ENCODE results near the gene ANO7.

DNA sequence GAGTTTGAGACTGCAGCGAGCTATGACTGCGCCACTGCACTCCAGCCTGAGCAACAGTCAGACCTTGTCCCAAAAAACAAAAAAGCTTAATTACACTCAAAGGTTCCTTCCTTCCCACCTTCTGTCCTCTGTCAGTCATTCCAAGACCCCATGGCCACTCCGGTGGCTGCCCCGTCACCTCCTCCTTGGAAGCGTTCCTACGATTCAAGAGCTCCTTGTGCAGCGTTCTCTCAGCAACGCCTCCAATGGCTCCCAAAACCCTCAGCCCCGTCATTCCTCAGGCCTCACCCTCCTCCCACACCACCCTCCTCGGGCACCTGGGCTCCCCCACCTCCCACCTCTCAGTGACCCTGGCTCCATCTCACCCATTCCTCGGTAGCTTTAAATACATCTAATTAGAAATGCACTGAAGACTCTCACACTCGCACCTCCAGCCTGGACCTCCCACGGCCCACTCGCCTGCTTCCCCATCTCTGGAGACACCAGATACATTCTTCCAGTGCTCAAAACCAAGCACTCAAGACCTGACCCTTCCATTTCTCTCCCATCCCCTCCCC lies 47.2 kb upstream of the ANO7 start:
- TF ChIP-seq, protein P1, sequence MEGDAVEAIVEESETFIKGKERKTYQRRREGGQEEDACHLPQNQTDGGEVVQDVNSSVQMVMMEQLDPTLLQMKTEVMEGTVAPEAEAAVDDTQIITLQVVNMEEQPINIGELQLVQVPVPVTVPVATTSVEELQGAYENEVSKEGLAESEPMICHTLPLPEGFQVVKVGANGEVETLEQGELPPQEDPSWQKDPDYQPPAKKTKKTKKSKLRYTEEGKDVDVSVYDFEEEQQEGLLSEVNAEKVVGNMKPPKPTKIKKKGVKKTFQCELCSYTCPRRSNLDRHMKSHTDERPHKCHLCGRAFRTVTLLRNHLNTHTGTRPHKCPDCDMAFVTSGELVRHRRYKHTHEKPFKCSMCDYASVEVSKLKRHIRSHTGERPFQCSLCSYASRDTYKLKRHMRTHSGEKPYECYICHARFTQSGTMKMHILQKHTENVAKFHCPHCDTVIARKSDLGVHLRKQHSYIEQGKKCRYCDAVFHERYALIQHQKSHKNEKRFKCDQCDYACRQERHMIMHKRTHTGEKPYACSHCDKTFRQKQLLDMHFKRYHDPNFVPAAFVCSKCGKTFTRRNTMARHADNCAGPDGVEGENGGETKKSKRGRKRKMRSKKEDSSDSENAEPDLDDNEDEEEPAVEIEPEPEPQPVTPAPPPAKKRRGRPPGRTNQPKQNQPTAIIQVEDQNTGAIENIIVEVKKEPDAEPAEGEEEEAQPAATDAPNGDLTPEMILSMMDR (IDR thresholded peaks at IDR 0.05): no peak
- TF ChIP-seq POLR2A (IDR thresholded peaks at IDR 0.05): no peak
